HepG2 (cell line): ENCODE results near the gene LITAF. TPM values are rescaled to one million over a fixed set of nuclear protein-coding genes. Genes with fewer than 3 reads are reported as not detected.
A peak's percentile ranks its signal among the peaks of the same experiment; 100 is the strongest.

Experiments used
- CEBPG ChIP-seq: IDR thresholded peaks from 2 replicates; pipeline ENCODE4 v1.6.1; 2016
- FOXA1 ChIP-seq, 2 experiments: fragments of 450-650 bp in 1 of 2; sonication (generic) in 1 of 2; formaldehyde crosslinking in 1 of 2; IDR thresholded peaks; 2 replicates each; pipeline versions ENCODE4 v1.4.0 to v1.6.1; 2016 to 2020; ENCODE audit warnings: missing genetic modification reagents in 1 of 2
- SMARCC2 ChIP-seq: fragments of 450-650 bp; IDR thresholded peaks from 2 replicates; pipeline ENCODE4 v1.6.1; 2017; ENCODE audit warnings: antibody characterized with exemption, mild to moderate bottlenecking
- ZBTB7A ChIP-seq: sonication (generic); formaldehyde crosslinking; IDR thresholded peaks from 2 replicates; pipeline ENCODE4 v1.8.0; 2022; ENCODE audit warnings: mild to moderate bottlenecking, missing genetic modification reagents
- ZFP62 ChIP-seq: sonication (generic); formaldehyde crosslinking; IDR thresholded peaks from 2 replicates; pipeline ENCODE4 v1.4.0; 2020; ENCODE audit warnings: missing genetic modification reagents
- polyA plus RNA-seq, 8 experiments: library from polyadenylated mRNA; depleted of rRNA in 3 of 8; stranded (reverse) in 7 of 8; unstranded in 1 of 8; fragments of >200 nt; fragmentation: Illumina TruSeq in 4 of 8; extraction: Trizol in 4 of 8; gene quantifications; 2 replicates each; pipeline versions ENCODE4 v1.2.1 to v1.2.3, GENCODE V29; 2011 to 2016; ENCODE audit warnings: low read depth in 4 of 8, missing spikeins in 1 of 8, mixed read lengths in 1 of 8; ENCODE audit not compliant: insufficient read depth in 1 of 8
- total RNA-seq, 5 experiments: library from RNA; depleted of rRNA; stranded (reverse); fragments of >200 nt; fragmentation: Illumina TruSeq; extraction: Trizol; gene quantifications; 2 replicates each; pipeline ENCODE4 v1.2.3, GENCODE V29; 2016; ENCODE audit warnings: low read depth in 1 of 5
- TF ChIP-seq, protein P1 (sequence below): sonication (generic); formaldehyde crosslinking; IDR thresholded peaks from 2 replicates; pipeline ENCODE4 v1.4.0; 2020; ENCODE audit warnings: missing genetic modification reagents, borderline replicate concordance
- TF ChIP-seq, protein P2 (sequence below): sonication (generic); formaldehyde crosslinking; IDR thresholded peaks from 2 replicates; pipeline ENCODE4 v1.4.0; 2020; ENCODE audit warnings: missing genetic modification reagents
- TF ChIP-seq, protein P3 (sequence below): sonication (generic); formaldehyde crosslinking; IDR thresholded peaks from 2 replicates; pipeline ENCODE4 v1.5.0; 2020; ENCODE audit warnings: missing genetic modification reagents
- TF ChIP-seq, protein P4 (sequence below): sonication (generic); formaldehyde crosslinking; IDR thresholded peaks from 2 replicates; pipeline ENCODE4 v1.9.0; 2021; ENCODE audit warnings: mild to moderate bottlenecking, missing genetic modification reagents
- TF ChIP-seq, protein P5 (sequence below): sonication (generic); formaldehyde crosslinking; IDR thresholded peaks from 2 replicates; pipeline ENCODE4 v1.4.0; 2020; ENCODE audit warnings: mild to moderate bottlenecking, missing genetic modification reagents

LITAF gene
- total and polyA plus RNA-seq, 2 of the 13 experiments (the other 11 are each of a cell fraction or from before 2014, with no cell fraction given), result 80.1 to 141 TPM

GRCh38 chr16:11630768-11631056 lies 44.0 kb upstream of the LITAF start (continued):
- TF ChIP-seq, protein P1, sequence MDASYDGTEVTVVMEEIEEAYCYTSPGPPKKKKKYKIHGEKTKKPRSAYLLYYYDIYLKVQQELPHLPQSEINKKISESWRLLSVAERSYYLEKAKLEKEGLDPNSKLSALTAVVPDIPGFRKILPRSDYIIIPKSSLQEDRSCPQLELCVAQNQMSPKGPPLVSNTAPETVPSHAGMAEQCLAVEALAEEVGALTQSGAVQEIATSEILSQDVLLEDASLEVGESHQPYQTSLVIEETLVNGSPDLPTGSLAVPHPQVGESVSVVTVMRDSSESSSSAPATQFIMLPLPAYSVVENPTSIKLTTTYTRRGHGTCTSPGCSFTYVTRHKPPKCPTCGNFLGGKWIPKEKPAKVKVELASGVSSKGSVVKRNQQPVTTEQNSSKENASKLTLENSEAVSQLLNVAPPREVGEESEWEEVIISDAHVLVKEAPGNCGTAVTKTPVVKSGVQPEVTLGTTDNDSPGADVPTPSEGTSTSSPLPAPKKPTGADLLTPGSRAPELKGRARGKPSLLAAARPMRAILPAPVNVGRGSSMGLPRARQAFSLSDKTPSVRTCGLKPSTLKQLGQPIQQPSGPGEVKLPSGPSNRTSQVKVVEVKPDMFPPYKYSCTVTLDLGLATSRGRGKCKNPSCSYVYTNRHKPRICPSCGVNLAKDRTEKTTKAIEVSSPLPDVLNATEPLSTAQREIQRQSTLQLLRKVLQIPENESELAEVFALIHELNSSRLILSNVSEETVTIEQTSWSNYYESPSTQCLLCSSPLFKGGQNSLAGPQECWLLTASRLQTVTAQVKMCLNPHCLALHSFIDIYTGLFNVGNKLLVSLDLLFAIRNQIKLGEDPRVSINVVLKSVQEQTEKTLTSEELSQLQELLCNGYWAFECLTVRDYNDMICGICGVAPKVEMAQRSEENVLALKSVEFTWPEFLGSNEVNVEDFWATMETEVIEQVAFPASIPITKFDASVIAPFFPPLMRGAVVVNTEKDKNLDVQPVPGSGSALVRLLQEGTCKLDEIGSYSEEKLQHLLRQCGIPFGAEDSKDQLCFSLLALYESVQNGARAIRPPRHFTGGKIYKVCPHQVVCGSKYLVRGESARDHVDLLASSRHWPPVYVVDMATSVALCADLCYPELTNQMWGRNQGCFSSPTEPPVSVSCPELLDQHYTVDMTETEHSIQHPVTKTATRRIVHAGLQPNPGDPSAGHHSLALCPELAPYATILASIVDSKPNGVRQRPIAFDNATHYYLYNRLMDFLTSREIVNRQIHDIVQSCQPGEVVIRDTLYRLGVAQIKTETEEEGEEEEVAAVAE (CRISPR knock-in tag), result no peak
- TF ChIP-seq ZBTB7A (0 out of 2 replicates have a peak, but pooled peaks have one; percentile 48), CEBPG (CRISPR knock-in tag) (no peak), ZFP62 (CRISPR knock-in tag) (no peak), SMARCC2 (no peak), FOXA1 (IDR thresholded peaks at IDR 0.05) (no peak), FOXA1 (CRISPR knock-in tag; IDR thresholded peaks at IDR 0.05) (peak; percentile 46; the same call in 1 of the 2 replicates)
- TF ChIP-seq, protein P2, sequence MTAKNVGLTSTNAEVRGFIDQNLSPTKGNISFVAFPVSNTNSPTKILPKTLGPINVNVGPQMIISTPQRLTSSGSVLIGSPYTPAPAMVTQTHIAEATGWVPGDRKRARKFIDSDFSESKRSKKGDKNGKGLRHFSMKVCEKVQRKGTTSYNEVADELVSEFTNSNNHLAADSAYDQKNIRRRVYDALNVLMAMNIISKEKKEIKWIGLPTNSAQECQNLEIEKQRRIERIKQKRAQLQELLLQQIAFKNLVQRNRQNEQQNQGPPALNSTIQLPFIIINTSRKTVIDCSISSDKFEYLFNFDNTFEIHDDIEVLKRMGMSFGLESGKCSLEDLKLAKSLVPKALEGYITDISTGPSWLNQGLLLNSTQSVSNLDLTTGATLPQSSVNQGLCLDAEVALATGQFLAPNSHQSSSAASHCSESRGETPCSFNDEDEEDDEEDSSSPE (CRISPR knock-in tag), result no peak
- TF ChIP-seq, protein P3, sequence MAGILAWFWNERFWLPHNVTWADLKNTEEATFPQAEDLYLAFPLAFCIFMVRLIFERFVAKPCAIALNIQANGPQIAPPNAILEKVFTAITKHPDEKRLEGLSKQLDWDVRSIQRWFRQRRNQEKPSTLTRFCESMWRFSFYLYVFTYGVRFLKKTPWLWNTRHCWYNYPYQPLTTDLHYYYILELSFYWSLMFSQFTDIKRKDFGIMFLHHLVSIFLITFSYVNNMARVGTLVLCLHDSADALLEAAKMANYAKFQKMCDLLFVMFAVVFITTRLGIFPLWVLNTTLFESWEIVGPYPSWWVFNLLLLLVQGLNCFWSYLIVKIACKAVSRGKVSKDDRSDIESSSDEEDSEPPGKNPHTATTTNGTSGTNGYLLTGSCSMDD, result no peak
- TF ChIP-seq, protein P4, sequence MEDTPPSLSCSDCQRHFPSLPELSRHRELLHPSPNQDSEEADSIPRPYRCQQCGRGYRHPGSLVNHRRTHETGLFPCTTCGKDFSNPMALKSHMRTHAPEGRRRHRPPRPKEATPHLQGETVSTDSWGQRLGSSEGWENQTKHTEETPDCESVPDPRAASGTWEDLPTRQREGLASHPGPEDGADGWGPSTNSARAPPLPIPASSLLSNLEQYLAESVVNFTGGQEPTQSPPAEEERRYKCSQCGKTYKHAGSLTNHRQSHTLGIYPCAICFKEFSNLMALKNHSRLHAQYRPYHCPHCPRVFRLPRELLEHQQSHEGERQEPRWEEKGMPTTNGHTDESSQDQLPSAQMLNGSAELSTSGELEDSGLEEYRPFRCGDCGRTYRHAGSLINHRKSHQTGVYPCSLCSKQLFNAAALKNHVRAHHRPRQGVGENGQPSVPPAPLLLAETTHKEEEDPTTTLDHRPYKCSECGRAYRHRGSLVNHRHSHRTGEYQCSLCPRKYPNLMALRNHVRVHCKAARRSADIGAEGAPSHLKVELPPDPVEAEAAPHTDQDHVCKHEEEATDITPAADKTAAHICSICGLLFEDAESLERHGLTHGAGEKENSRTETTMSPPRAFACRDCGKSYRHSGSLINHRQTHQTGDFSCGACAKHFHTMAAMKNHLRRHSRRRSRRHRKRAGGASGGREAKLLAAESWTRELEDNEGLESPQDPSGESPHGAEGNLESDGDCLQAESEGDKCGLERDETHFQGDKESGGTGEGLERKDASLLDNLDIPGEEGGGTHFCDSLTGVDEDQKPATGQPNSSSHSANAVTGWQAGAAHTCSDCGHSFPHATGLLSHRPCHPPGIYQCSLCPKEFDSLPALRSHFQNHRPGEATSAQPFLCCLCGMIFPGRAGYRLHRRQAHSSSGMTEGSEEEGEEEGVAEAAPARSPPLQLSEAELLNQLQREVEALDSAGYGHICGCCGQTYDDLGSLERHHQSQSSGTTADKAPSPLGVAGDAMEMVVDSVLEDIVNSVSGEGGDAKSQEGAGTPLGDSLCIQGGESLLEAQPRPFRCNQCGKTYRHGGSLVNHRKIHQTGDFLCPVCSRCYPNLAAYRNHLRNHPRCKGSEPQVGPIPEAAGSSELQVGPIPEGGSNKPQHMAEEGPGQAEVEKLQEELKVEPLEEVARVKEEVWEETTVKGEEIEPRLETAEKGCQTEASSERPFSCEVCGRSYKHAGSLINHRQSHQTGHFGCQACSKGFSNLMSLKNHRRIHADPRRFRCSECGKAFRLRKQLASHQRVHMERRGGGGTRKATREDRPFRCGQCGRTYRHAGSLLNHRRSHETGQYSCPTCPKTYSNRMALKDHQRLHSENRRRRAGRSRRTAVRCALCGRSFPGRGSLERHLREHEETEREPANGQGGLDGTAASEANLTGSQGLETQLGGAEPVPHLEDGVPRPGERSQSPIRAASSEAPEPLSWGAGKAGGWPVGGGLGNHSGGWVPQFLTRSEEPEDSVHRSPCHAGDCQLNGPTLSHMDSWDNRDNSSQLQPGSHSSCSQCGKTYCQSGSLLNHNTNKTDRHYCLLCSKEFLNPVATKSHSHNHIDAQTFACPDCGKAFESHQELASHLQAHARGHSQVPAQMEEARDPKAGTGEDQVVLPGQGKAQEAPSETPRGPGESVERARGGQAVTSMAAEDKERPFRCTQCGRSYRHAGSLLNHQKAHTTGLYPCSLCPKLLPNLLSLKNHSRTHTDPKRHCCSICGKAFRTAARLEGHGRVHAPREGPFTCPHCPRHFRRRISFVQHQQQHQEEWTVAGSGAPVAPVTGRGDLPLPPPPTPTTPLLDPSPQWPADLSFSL (CRISPR knock-in tag), result no peak
- TF ChIP-seq, protein P5, sequence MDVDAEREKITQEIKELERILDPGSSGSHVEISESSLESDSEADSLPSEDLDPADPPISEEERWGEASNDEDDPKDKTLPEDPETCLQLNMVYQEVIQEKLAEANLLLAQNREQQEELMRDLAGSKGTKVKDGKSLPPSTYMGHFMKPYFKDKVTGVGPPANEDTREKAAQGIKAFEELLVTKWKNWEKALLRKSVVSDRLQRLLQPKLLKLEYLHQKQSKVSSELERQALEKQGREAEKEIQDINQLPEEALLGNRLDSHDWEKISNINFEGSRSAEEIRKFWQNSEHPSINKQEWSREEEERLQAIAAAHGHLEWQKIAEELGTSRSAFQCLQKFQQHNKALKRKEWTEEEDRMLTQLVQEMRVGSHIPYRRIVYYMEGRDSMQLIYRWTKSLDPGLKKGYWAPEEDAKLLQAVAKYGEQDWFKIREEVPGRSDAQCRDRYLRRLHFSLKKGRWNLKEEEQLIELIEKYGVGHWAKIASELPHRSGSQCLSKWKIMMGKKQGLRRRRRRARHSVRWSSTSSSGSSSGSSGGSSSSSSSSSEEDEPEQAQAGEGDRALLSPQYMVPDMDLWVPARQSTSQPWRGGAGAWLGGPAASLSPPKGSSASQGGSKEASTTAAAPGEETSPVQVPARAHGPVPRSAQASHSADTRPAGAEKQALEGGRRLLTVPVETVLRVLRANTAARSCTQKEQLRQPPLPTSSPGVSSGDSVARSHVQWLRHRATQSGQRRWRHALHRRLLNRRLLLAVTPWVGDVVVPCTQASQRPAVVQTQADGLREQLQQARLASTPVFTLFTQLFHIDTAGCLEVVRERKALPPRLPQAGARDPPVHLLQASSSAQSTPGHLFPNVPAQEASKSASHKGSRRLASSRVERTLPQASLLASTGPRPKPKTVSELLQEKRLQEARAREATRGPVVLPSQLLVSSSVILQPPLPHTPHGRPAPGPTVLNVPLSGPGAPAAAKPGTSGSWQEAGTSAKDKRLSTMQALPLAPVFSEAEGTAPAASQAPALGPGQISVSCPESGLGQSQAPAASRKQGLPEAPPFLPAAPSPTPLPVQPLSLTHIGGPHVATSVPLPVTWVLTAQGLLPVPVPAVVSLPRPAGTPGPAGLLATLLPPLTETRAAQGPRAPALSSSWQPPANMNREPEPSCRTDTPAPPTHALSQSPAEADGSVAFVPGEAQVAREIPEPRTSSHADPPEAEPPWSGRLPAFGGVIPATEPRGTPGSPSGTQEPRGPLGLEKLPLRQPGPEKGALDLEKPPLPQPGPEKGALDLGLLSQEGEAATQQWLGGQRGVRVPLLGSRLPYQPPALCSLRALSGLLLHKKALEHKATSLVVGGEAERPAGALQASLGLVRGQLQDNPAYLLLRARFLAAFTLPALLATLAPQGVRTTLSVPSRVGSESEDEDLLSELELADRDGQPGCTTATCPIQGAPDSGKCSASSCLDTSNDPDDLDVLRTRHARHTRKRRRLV (CRISPR knock-in tag), result no peak
